H9 (cell line): ENCODE measurements around the gene PCSK6. TPM values are rescaled to one million over a fixed set of nuclear protein-coding genes. Genes with fewer than 3 reads are reported as not detected.
A peak's percentile ranks its signal among the peaks of the same experiment; 100 is the strongest.

Source experiments
- DNase-seq: peaks from one replicate; pipeline ENCODE4 v3.0.0-alpha.2; 2017
- H2AFZ ChIP-seq: one replicate; pipeline ENCODE4 v1.6.1; 2013; ENCODE audit warnings: mild to moderate bottlenecking, low read length, control low read depth, moderate library complexity
- H2AK5ac ChIP-seq: 2 replicates; pipeline ENCODE4 v1.6.1; 2013; ENCODE audit warnings: low read length, control low read depth, mixed read lengths; ENCODE audit not compliant: insufficient read length
- H2BK120ac ChIP-seq: one replicate; pipeline ENCODE4 v1.6.1; 2013; ENCODE audit warnings: low read depth, mild to moderate bottlenecking, low read length, control low read depth, inconsistent platforms; ENCODE audit not compliant: poor library complexity, severe bottlenecking
- H2BK12ac ChIP-seq: 2 replicates; pipeline ENCODE4 v1.6.1; 2013; ENCODE audit warnings: low read length, control low read depth, mixed read lengths, low read depth; ENCODE audit not compliant: insufficient read length
- H2BK15ac ChIP-seq: 2 replicates; pipeline ENCODE4 v1.6.1; 2013; ENCODE audit warnings: low read depth, low read length, control low read depth
- H2BK20ac ChIP-seq: one replicate; pipeline ENCODE4 v1.6.1; 2013; ENCODE audit warnings: low read depth, mild to moderate bottlenecking, low read length, control low read depth, inconsistent platforms; ENCODE audit not compliant: poor library complexity, severe bottlenecking
- H2BK5ac ChIP-seq: 2 replicates; pipeline ENCODE4 v1.6.1; 2013; ENCODE audit warnings: low read length, control low read depth, mixed read lengths; ENCODE audit not compliant: insufficient read length
- H3K14ac ChIP-seq: 2 replicates; pipeline ENCODE4 v1.6.1; 2013; ENCODE audit warnings: low read length, control low read depth; ENCODE audit not compliant: insufficient read depth
- H3K18ac ChIP-seq: 2 replicates; pipeline ENCODE4 v1.6.1; 2013; ENCODE audit warnings: low read depth, mild to moderate bottlenecking, mixed read lengths, low read length, control low read depth; ENCODE audit not compliant: insufficient read length
- H3K23ac ChIP-seq: 2 replicates; pipeline ENCODE4 v1.6.1; 2013; ENCODE audit warnings: low read length, control low read depth, mixed read lengths, low read depth; ENCODE audit not compliant: insufficient read length
- H3K23me2 ChIP-seq: 2 replicates; pipeline ENCODE4 v1.6.1; 2013; ENCODE audit warnings: low read depth, mild to moderate bottlenecking, mixed read lengths, low read length, control low read depth; ENCODE audit not compliant: insufficient read length, poor library complexity, severe bottlenecking
- H3K27ac ChIP-seq: 2 replicates; pipeline ENCODE4 v1.5.1; 2013; ENCODE audit warnings: low read length, control low read depth, mixed read lengths, low read depth; ENCODE audit not compliant: insufficient read length
- H3K27me3 ChIP-seq: 2 replicates; pipeline ENCODE4 v1.6.1; 2013; ENCODE audit warnings: low read length, control low read depth, inconsistent platforms; ENCODE audit not compliant: insufficient read depth
- H3K4ac ChIP-seq: 2 replicates; pipeline ENCODE4 v1.6.1; 2013; ENCODE audit warnings: low read depth, mild to moderate bottlenecking, control low read depth, inconsistent platforms, low read length, moderate library complexity
- H3K4me1 ChIP-seq: 2 replicates; pipeline ENCODE4 v1.6.1; 2013; ENCODE audit warnings: low read length, control low read depth, inconsistent platforms; ENCODE audit not compliant: insufficient read depth
- H3K4me2 ChIP-seq: 2 replicates; pipeline ENCODE4 v1.6.1; 2013; ENCODE audit warnings: low read length, control low read depth, mixed read lengths; ENCODE audit not compliant: insufficient read length, insufficient read depth
- H3K56ac ChIP-seq: 2 replicates; pipeline ENCODE4 v1.6.1; 2013; ENCODE audit warnings: low read depth, mild to moderate bottlenecking, mixed read lengths, low read length, control low read depth; ENCODE audit not compliant: insufficient read length
- H3K79me1 ChIP-seq: 2 replicates; pipeline ENCODE4 v1.6.1; 2013; ENCODE audit warnings: low read depth, mild to moderate bottlenecking, moderate library complexity, low read length, control low read depth, inconsistent platforms; ENCODE audit not compliant: insufficient read depth, poor library complexity, severe bottlenecking
- H3K79me2 ChIP-seq: 2 replicates; pipeline ENCODE4 v1.6.1; 2013; ENCODE audit warnings: low read length, control low read depth, inconsistent platforms; ENCODE audit not compliant: insufficient read depth
- H3K9ac ChIP-seq: 2 replicates; pipeline ENCODE4 v1.6.1; 2013; ENCODE audit warnings: low read length, control low read depth, mixed read lengths; ENCODE audit not compliant: insufficient read length; ENCODE audit errors: extremely low read depth
- H3K9me3 ChIP-seq: one replicate; pipeline ENCODE4 v1.6.1; 2013; ENCODE audit warnings: low read depth, low read length, inconsistent platforms; ENCODE audit not compliant: control insufficient read depth
- H3T11ph ChIP-seq: one replicate; pipeline ENCODE4 v1.6.1; 2013; ENCODE audit warnings: mild to moderate bottlenecking, low read length, control low read depth, inconsistent platforms
- H4K20me1 ChIP-seq: one replicate; pipeline ENCODE4 v1.6.1; 2013; ENCODE audit not compliant: control insufficient read depth, insufficient read length, insufficient read depth
- H4K5ac ChIP-seq: 2 replicates; pipeline ENCODE4 v1.6.1; 2013; ENCODE audit warnings: low read depth, mild to moderate bottlenecking, mixed read lengths, low read length, control low read depth; ENCODE audit not compliant: insufficient read length
- H4K8ac ChIP-seq: replicated peaks from 2 replicates; pipeline ENCODE4 v1.6.1; 2013; ENCODE audit warnings: low read length, control low read depth, mixed read lengths, low read depth; ENCODE audit not compliant: insufficient read length
- H4K91ac ChIP-seq: 2 replicates; pipeline ENCODE4 v1.6.1; 2013; ENCODE audit warnings: low read depth, mild to moderate bottlenecking, moderate library complexity, mixed read lengths, low read length, control low read depth; ENCODE audit not compliant: insufficient read length
- H3K27ac Mint-ChIP-seq, 3 experiments: 2 replicates in 2 of 3; 3 replicates in 1 of 3; pipeline ENCODE4 v1.8.0; 2020 to 2021; ENCODE audit warnings: mixed read lengths in 3 of 3, mild to moderate bottlenecking in 1 of 3, moderate library complexity in 1 of 3
- H3K27me3 Mint-ChIP-seq: 2 replicates; pipeline ENCODE4 v1.8.0; 2021; ENCODE audit warnings: low read depth, mild to moderate bottlenecking, moderate library complexity, mixed read lengths
- H3K36me3 Mint-ChIP-seq, 3 experiments: 2 replicates in 2 of 3; 3 replicates in 1 of 3; pipeline ENCODE4 v1.8.0; 2020 to 2021; ENCODE audit warnings: low read depth in 3 of 3, mixed read lengths in 3 of 3; ENCODE audit not compliant: insufficient read depth in 1 of 3
- H3K4me1 Mint-ChIP-seq, 2 experiments: 2 replicates each; pipeline ENCODE4 v1.8.0; 2020; ENCODE audit warnings: mixed read lengths in 2 of 2
- H3K4me3 Mint-ChIP-seq, 2 experiments: 2 replicates in 1 of 2; 3 replicates in 1 of 2; pipeline ENCODE4 v1.8.0; 2020 to 2021; ENCODE audit warnings: mild to moderate bottlenecking in 2 of 2, mixed read lengths in 2 of 2, moderate library complexity in 1 of 2
- H3K9me3 Mint-ChIP-seq, 2 experiments: 2 replicates in 1 of 2; 3 replicates in 1 of 2; pipeline ENCODE4 v1.8.0; 2020; ENCODE audit warnings: mild to moderate bottlenecking in 2 of 2, mixed read lengths in 2 of 2, moderate library complexity in 1 of 2
- WGBS: extraction: QIAGEN DNeasy Blood & Tissue Kit; methylation state at CpG from one replicate; pipeline ENCODE4 v1.1.7; 2013; ENCODE audit warnings: missing lambda C conversion rate, low lambda C conversion rate, mixed read lengths; ENCODE audit not compliant: insufficient read length; ENCODE audit errors: extremely low coverage; 5-methylcytosine and 5-hydroxymethylcytosine counted together
- total RNA-seq: library from RNA; stranded (reverse); gene quantifications from 2 replicates; pipeline ENCODE4 v1.2.1, GENCODE V29; 2021
- TF ChIP-seq, protein P1 (sequence below): fragments of 200-600 bp; sonication (generic); conservative IDR thresholded peaks from 3 replicates; pipeline ENCODE4 v1.8.0; 2021; ENCODE audit warnings: antibody characterized with exemption, mild to moderate bottlenecking

Gene PCSK6
- total RNA-seq, 1 experiment from 2014 or later, result 4.0 TPM

DNA sequence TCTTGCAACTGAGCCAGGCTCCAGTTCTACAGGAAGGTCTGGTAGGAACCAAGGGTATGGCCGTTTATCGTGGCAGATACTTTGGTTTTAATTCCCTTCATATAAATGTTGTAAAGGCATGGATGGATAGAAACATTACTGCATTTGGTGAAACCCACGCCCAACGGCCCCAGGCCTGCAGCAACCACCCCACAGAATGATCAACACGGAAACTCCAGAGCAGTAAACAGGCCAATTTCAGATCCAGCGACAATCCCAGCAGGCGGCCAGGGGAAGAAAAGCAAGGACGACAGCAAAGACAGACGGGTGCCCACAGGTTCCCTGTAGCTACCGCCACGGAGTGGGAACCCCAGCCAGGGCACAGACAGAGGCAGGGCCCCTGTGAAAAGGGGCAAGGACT, 32.6 kb upstream of the PCSK6 start:
- H2BK15ac ChIP-seq, result no peak overlapping the region
- H2AFZ ChIP-seq, result no peak overlapping the region
- no peak overlapping the region for H4K8ac ChIP-seq
- no peaks in the 10 kb centered on the region; the same call in 1 of the 2 replicates for H3K4me1 ChIP-seq
- no peak overlapping the region for H2BK120ac ChIP-seq
- H3K9ac ChIP-seq, result no peak overlapping the region
- no peak overlapping the region for H3K14ac ChIP-seq
- H2BK12ac ChIP-seq, result no peak overlapping the region
- DNase-seq, result peak; percentile 19
- H3K18ac ChIP-seq, result no peak overlapping the region
- no peak overlapping the region for H3K27ac ChIP-seq
- Mint-ChIP-seq H3K27me3 (peaks cover 17% of the 10 kb centered on the region), H3K4me3 (no peak overlapping the region), H3K9me3 (peaks cover 0 to 6% of the 10 kb centered on the region in 2 experiments; a peak in 1 of 5 replicates), H3K4me1 (peaks cover 2 to 8% of the 10 kb centered on the region in 2 experiments; a peak in 3 of 4 replicates), H3K36me3 (no peaks in the 10 kb centered on the region), H3K27ac (no peak overlapping the region; a peak in 1 of 7 replicates)
- no peak overlapping the region for H2AK5ac ChIP-seq
- no peak overlapping the region for H3T11ph ChIP-seq
- no peak overlapping the region for H3K23ac ChIP-seq
- H3K4me2 ChIP-seq, result no peak overlapping the region
- no peaks in the 10 kb centered on the region for H3K79me1 ChIP-seq
- H3K79me2 ChIP-seq, result no peaks in the 10 kb centered on the region
- no peak overlapping the region for H3K56ac ChIP-seq
- H3K9me3 ChIP-seq, result no peaks in the 10 kb centered on the region
- H3K27me3 ChIP-seq, result no peaks in the 10 kb centered on the region
- H4K5ac ChIP-seq, result no peak overlapping the region
- H2BK5ac ChIP-seq, result no peak overlapping the region
- H2BK20ac ChIP-seq, result no peak overlapping the region
- no peaks in the 10 kb centered on the region for H3K23me2 ChIP-seq
- H4K91ac ChIP-seq, result no peak overlapping the region
- TF ChIP-seq, protein P1, sequence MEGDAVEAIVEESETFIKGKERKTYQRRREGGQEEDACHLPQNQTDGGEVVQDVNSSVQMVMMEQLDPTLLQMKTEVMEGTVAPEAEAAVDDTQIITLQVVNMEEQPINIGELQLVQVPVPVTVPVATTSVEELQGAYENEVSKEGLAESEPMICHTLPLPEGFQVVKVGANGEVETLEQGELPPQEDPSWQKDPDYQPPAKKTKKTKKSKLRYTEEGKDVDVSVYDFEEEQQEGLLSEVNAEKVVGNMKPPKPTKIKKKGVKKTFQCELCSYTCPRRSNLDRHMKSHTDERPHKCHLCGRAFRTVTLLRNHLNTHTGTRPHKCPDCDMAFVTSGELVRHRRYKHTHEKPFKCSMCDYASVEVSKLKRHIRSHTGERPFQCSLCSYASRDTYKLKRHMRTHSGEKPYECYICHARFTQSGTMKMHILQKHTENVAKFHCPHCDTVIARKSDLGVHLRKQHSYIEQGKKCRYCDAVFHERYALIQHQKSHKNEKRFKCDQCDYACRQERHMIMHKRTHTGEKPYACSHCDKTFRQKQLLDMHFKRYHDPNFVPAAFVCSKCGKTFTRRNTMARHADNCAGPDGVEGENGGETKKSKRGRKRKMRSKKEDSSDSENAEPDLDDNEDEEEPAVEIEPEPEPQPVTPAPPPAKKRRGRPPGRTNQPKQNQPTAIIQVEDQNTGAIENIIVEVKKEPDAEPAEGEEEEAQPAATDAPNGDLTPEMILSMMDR, result no peak
- H4K20me1 ChIP-seq, result no peaks in the 10 kb centered on the region
- no peak overlapping the region for H3K4ac ChIP-seq
- WGBS, result no CpG with 5 or more reads among the region's 11 CpGs
